Hematopoietic multipotent progenitor cell treated with erythropoietin and hydrocortisone succinate and interleukin-3 and kit ligand, for 17 days (in vitro differentiated cells): ENCODE measurements around the gene OR2F2.

Source experiments
- DNase-seq: peaks from one replicate; pipeline ENCODE4 v3.0.0-alpha.2; 2015; ENCODE audit warnings: low spot score

OR2F2 gene

GRCh38 chr7:143979998-143980397 is 45.0 kb downstream of the OR2F2 start:
- no peak for DNase-seq

- DNase-seq, result no peak
Measured at GRCh38 chr7:143980746-143981510, 45.9 kb downstream of the OR2F2 start.

GRCh38 chr7:143983960-143984359 is 48.9 kb downstream of the OR2F2 start:
- no peak for DNase-seq
